WTC11 (cell line): ENCODE measurements around the gene CCDC57. TPM values are rescaled to one million over a fixed set of nuclear protein-coding genes. Genes with fewer than 3 reads are reported as not detected.

ENCODE experiments used
- ATAC-seq: fragments of 200-7000 bp; cut with Tn5 transposase; 2 replicates; pipeline ENCODE4 v1.10.0; 2021; ENCODE audit warnings: mild to moderate bottlenecking, moderate library complexity
- CTCF ChIA-PET: fragments of 300-600 bp; sonication (Branson Sonifier 250); formaldehyde crosslinking; loops from one replicate; lab custom pipeline; 2021; ENCODE audit warnings: antibody characterized with exemption; lab: Charles Lee
- POLR2A ChIA-PET: fragments of 350-600 bp; sonication (Branson Sonifier 250); formaldehyde crosslinking; loops from one replicate; lab custom pipeline; 2021; ENCODE audit warnings: antibody characterized with exemption; lab: Charles Lee
- DNase-seq: peaks from one replicate; pipeline ENCODE4 v3.0.0; 2021; ENCODE audit warnings: low spot score
- H3K27ac Mint-ChIP-seq: 2 replicates; pipeline ENCODE4 v1.8.0; 2021; ENCODE audit warnings: mixed read lengths
- H3K27me3 Mint-ChIP-seq: 2 replicates; pipeline ENCODE4 v1.8.0; 2021; ENCODE audit warnings: low read depth, mild to moderate bottlenecking, moderate library complexity, mixed read lengths
- H3K36me3 Mint-ChIP-seq: 2 replicates; pipeline ENCODE4 v1.8.0; 2021; ENCODE audit warnings: mixed read lengths
- H3K4me1 Mint-ChIP-seq: 2 replicates; pipeline ENCODE4 v1.8.0; 2022; ENCODE audit warnings: mixed read lengths
- H3K4me3 Mint-ChIP-seq: 2 replicates; pipeline ENCODE4 v1.8.0; 2021; ENCODE audit warnings: mild to moderate bottlenecking, moderate library complexity, mixed read lengths
- H3K9me3 Mint-ChIP-seq: 2 replicates; pipeline ENCODE4 v1.8.0; 2021; ENCODE audit warnings: mixed read lengths
- AR ChIP-seq: fragments of 250-450 bp; sonication (Bioruptor Pico); IDR thresholded peaks from 2 replicates; pipeline ENCODE4 v1.9.0; 2021; ENCODE audit warnings: mild to moderate bottlenecking
- ATF1 ChIP-seq: sonication (generic); formaldehyde crosslinking; IDR thresholded peaks from 2 replicates; pipeline ENCODE4 v1.8.1; 2023; ENCODE audit warnings: mild to moderate bottlenecking, moderate library complexity, missing genetic modification reagents
- E2F1 ChIP-seq: sonication (generic); formaldehyde crosslinking; IDR thresholded peaks from 2 replicates; pipeline ENCODE4 v1.8.0; 2022; ENCODE audit warnings: mild to moderate bottlenecking, missing genetic modification reagents
- ESRRA ChIP-seq: sonication (generic); formaldehyde crosslinking; IDR thresholded peaks from 2 replicates; pipeline ENCODE4 v1.8.1; 2022; ENCODE audit warnings: mild to moderate bottlenecking, missing genetic modification reagents, borderline replicate concordance
- GTF2I ChIP-seq: fragments of 250-450 bp; sonication (Bioruptor Pico); conservative IDR thresholded peaks from 2 replicates; pipeline ENCODE4 v1.4.0; 2021; ENCODE audit warnings: mild to moderate bottlenecking
- HMGXB4 ChIP-seq: sonication (generic); formaldehyde crosslinking; IDR thresholded peaks from 2 replicates; pipeline ENCODE4 v1.8.1; 2023; ENCODE audit warnings: mild to moderate bottlenecking, moderate library complexity, missing genetic modification reagents
- JUN ChIP-seq: sonication (generic); formaldehyde crosslinking; IDR thresholded peaks from 2 replicates; pipeline ENCODE4 v1.8.0; 2023; ENCODE audit warnings: mild to moderate bottlenecking, missing genetic modification reagents
- MYBL2 ChIP-seq: sonication (generic); formaldehyde crosslinking; IDR thresholded peaks from 2 replicates; pipeline ENCODE4 v1.8.1; 2023; ENCODE audit warnings: mild to moderate bottlenecking, moderate library complexity, missing genetic modification reagents
- NR1H2 ChIP-seq: sonication (generic); formaldehyde crosslinking; IDR thresholded peaks from 2 replicates; pipeline ENCODE4 v1.9.0; 2021; ENCODE audit warnings: mild to moderate bottlenecking, moderate library complexity, missing genetic modification reagents
- RELA ChIP-seq: sonication (generic); formaldehyde crosslinking; IDR thresholded peaks from 2 replicates; pipeline ENCODE4 v1.8.1; 2022; ENCODE audit warnings: missing genetic modification reagents, mild to moderate bottlenecking, borderline replicate concordance
- RORB ChIP-seq: fragments of 250-450 bp; sonication (Bioruptor Pico); IDR thresholded peaks from 2 replicates; pipeline ENCODE4 v1.9.0; 2021; ENCODE audit warnings: mild to moderate bottlenecking
- STAT6 ChIP-seq: sonication (generic); formaldehyde crosslinking; conservative IDR thresholded peaks from 2 replicates; pipeline ENCODE4 v1.8.1; 2023; ENCODE audit warnings: mild to moderate bottlenecking, low read depth, missing genetic modification reagents, moderate library complexity
- TCF7 ChIP-seq: sonication (generic); formaldehyde crosslinking; IDR thresholded peaks from 2 replicates; pipeline ENCODE4 v1.8.0; 2022; ENCODE audit warnings: mild to moderate bottlenecking, low read depth, missing genetic modification reagents, moderate library complexity
- TEAD1 ChIP-seq: sonication (generic); formaldehyde crosslinking; IDR thresholded peaks from 2 replicates; pipeline ENCODE4 v1.8.0; 2022; ENCODE audit warnings: mild to moderate bottlenecking, missing genetic modification reagents
- USF2 ChIP-seq: sonication (generic); formaldehyde crosslinking; IDR thresholded peaks from 2 replicates; pipeline ENCODE4 v1.8.1; 2023; ENCODE audit warnings: mild to moderate bottlenecking, missing genetic modification reagents, moderate library complexity
- ZMAT4 ChIP-seq: fragments of 250-450 bp; sonication (Bioruptor Pico); IDR thresholded peaks from 2 replicates; pipeline ENCODE4 v1.9.0; 2021; ENCODE audit warnings: mild to moderate bottlenecking
- ZNF219 ChIP-seq: sonication (generic); formaldehyde crosslinking; IDR thresholded peaks from 2 replicates; pipeline ENCODE4 v1.8.0; 2023; ENCODE audit warnings: missing genetic modification reagents, mild to moderate bottlenecking, borderline replicate concordance
- total RNA-seq: library from RNA; stranded (reverse); gene quantifications from 3 replicates; pipeline ENCODE4 v1.2.3, GENCODE V29; 2021
- TF ChIP-seq, protein P1 (sequence below): sonication (generic); formaldehyde crosslinking; IDR thresholded peaks from 2 replicates; pipeline ENCODE4 v1.8.1; 2022; ENCODE audit warnings: mild to moderate bottlenecking, moderate library complexity, missing genetic modification reagents
- TF ChIP-seq, protein P2 (sequence below): sonication (generic); formaldehyde crosslinking; IDR thresholded peaks from 2 replicates; pipeline ENCODE4 v1.8.0; 2023; ENCODE audit warnings: missing genetic modification reagents, mild to moderate bottlenecking, borderline replicate concordance

The CCDC57 gene
- total RNA-seq, 1 experiment from 2014 or later: 20.0 TPM

DNA sequence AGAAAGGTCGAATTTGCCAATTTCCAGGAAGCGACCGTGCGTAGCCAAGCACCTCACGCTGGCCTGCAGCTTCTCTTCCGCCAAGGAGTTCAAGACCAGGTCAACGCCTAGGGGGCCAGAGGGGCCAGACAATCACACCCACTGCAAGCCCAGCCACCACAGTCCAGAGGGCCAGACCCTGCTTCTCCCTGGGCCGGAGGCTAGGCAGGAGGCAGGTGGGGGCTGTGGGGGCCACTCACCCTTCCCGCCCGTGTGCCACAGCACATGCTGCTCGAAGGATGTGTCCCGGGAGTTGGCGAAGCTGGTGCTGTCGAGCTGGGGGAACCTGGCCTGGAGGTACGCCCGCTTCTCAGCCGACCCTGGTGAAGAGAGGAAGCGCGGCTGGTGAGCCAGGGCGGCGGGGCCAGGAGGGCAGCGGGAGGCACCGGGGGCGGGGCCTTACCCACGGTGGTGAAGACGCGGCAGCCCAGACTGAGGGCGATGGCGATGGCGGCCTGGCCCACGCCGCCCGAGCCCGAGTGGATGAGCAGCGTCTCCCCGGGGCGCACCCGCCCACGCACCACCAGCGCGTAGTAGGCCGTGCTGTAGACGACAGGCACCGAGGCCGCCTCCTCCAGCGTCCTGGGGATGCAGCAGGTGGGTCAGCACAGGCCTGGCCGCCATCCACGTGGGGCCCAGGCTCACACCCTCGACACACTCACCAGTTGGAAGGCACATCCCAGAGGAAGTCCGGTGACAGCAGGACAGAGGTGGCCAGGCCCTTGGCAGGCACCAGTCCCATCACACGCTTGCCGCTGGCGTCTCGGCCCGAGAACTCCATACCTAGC is 128.9 kb downstream of the CCDC57 start:
- no peaks in the 10 kb centered on the region for H3K9me3 Mint-ChIP-seq

More for the DNA sequence above, 128.9 kb downstream of the CCDC57 start:
- TF ChIP-seq NR1H2 (CRISPR knock-in tag) (no peak), TEAD1 (CRISPR knock-in tag) (no peak), TCF7 (no peak), E2F1 (no peak), RELA (CRISPR knock-in tag) (no peak), GTF2I (CRISPR knock-in tag) (no peak), ZMAT4 (CRISPR knock-in tag) (no peak), ZNF219 (no peak), AR (CRISPR knock-in tag) (no peak), ESRRA (CRISPR knock-in tag) (no peak), MYBL2 (no peak), USF2 (CRISPR knock-in tag) (no peak), ATF1 (CRISPR knock-in tag) (no peak), JUN (no peak), STAT6 (CRISPR knock-in tag) (no peak), RORB (CRISPR knock-in tag) (no peak), HMGXB4 (CRISPR knock-in tag) (no peak)
- TF ChIP-seq, protein P1, sequence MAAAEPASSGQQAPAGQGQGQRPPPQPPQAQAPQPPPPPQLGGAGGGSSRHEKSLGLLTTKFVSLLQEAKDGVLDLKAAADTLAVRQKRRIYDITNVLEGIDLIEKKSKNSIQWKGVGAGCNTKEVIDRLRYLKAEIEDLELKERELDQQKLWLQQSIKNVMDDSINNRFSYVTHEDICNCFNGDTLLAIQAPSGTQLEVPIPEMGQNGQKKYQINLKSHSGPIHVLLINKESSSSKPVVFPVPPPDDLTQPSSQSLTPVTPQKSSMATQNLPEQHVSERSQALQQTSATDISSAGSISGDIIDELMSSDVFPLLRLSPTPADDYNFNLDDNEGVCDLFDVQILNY (CRISPR knock-in tag): no peak
- TF ChIP-seq, protein P2, sequence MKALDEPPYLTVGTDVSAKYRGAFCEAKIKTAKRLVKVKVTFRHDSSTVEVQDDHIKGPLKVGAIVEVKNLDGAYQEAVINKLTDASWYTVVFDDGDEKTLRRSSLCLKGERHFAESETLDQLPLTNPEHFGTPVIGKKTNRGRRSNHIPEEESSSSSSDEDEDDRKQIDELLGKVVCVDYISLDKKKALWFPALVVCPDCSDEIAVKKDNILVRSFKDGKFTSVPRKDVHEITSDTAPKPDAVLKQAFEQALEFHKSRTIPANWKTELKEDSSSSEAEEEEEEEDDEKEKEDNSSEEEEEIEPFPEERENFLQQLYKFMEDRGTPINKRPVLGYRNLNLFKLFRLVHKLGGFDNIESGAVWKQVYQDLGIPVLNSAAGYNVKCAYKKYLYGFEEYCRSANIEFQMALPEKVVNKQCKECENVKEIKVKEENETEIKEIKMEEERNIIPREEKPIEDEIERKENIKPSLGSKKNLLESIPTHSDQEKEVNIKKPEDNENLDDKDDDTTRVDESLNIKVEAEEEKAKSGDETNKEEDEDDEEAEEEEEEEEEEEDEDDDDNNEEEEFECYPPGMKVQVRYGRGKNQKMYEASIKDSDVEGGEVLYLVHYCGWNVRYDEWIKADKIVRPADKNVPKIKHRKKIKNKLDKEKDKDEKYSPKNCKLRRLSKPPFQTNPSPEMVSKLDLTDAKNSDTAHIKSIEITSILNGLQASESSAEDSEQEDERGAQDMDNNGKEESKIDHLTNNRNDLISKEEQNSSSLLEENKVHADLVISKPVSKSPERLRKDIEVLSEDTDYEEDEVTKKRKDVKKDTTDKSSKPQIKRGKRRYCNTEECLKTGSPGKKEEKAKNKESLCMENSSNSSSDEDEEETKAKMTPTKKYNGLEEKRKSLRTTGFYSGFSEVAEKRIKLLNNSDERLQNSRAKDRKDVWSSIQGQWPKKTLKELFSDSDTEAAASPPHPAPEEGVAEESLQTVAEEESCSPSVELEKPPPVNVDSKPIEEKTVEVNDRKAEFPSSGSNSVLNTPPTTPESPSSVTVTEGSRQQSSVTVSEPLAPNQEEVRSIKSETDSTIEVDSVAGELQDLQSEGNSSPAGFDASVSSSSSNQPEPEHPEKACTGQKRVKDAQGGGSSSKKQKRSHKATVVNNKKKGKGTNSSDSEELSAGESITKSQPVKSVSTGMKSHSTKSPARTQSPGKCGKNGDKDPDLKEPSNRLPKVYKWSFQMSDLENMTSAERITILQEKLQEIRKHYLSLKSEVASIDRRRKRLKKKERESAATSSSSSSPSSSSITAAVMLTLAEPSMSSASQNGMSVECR: no peak
- Mint-ChIP-seq H3K36me3 (peaks cover 25% of the 10 kb centered on the region), H3K4me1 (no peaks in the 10 kb centered on the region), H3K27ac (no peak overlapping the region), H3K27me3 (no peaks in the 10 kb centered on the region), H3K4me3 (no peak overlapping the region)
- CTCF ChIA-PET: interaction anchor here (2.0 kb wide), 1 partner anchor 54 kb away, joined by 8 read pairs; no protein-coding TSS in a partner anchor
- POLR2A ChIA-PET: no interaction called here
- ATAC-seq (no peak), DNase-seq (no peak)
